K562 (cell line): ENCODE results near the gene C10orf95. TPM values are rescaled to one million over a fixed set of nuclear protein-coding genes. Genes with fewer than 3 reads are reported as not detected.

Experiments
- ARID1B ChIP-seq: fragments of 450-650 bp; IDR thresholded peaks from 2 replicates; pipeline ENCODE4 v1.6.1; 2016; ENCODE audit warnings: antibody characterized with exemption, mild to moderate bottlenecking, inconsistent platforms
- ARID2 ChIP-seq: fragments of 450-650 bp; IDR thresholded peaks from 2 replicates; pipeline ENCODE4 v1.6.1; 2017; ENCODE audit warnings: antibody characterized with exemption, mild to moderate bottlenecking
- CEBPG ChIP-seq, 3 experiments: fragments of 200-800 bp in 1 of 3; sonication (Bioruptor generic) in 1 of 3; sonication (generic) in 1 of 3; formaldehyde crosslinking in 1 of 3; IDR thresholded peaks in 2 of 3; conservative IDR thresholded peaks in 1 of 3; 2 replicates each; pipeline versions ENCODE4 v1.6.1 to v1.8.0; 2016 to 2022; ENCODE audit warnings: missing compliant biosample characterization in 2 of 3, missing genetic modification characterization in 2 of 3, mild to moderate bottlenecking in 1 of 3, missing genetic modification reagents in 1 of 3
- JUN ChIP-seq, 2 experiments: sonication (generic) in 1 of 2; formaldehyde crosslinking in 1 of 2; IDR thresholded peaks; 2 replicates each; pipeline versions ENCODE4 v1.6.1 to v1.8.0; 2012 to 2022; ENCODE audit warnings: borderline replicate concordance in 2 of 2, mild to moderate bottlenecking in 2 of 2, improper control_type of control experiment in 1 of 2, low read depth in 1 of 2, low read length in 1 of 2, missing genetic modification reagents in 1 of 2
- KAT7 ChIP-seq: sonication (generic); formaldehyde crosslinking; IDR thresholded peaks from 2 replicates; pipeline ENCODE4 v1.8.0; 2022; ENCODE audit warnings: missing genetic modification reagents, mild to moderate bottlenecking, borderline replicate concordance
- KDM1A ChIP-seq, 2 experiments: fragments of 450-650 bp; IDR thresholded peaks; 2 replicates each; pipeline ENCODE4 v1.6.1; 2016; ENCODE audit warnings: mild to moderate bottlenecking in 2 of 2
- KLF16 ChIP-seq: IDR thresholded peaks from 2 replicates; pipeline ENCODE4 v1.6.1; 2016; ENCODE audit warnings: antibody characterized with exemption
- RNF2 ChIP-seq: sonication (generic); IDR thresholded peaks from 2 replicates; pipeline ENCODE4 v1.6.1; 2016
- ZNF77 ChIP-seq: fragments of 250-450 bp; sonication (Bioruptor Pico); IDR thresholded peaks from 2 replicates; pipeline ENCODE4 v1.5.0; 2020
- polyA plus RNA-seq, 8 experiments: library from polyadenylated mRNA; depleted of rRNA in 4 of 8; stranded (reverse) in 5 of 8; unstranded in 3 of 8; fragments of >200 nt; fragmentation: Nextera tagmentation in 2 of 8; fragmentation: Illumina TruSeq in 1 of 8; extraction: Ambion mirVana in 2 of 8; extraction: Trizol in 1 of 8; gene quantifications; 2 replicates each; pipeline versions ENCODE4 v1.2.1 to v1.2.3, GENCODE V29; 2011 to 2014; ENCODE audit warnings: inconsistent platforms in 1 of 8, missing spikeins in 1 of 8
- total RNA-seq, 7 experiments: library from RNA; depleted of rRNA in 6 of 7; stranded (reverse); fragments of >200 nt in 6 of 7; fragmentation: Illumina TruSeq in 2 of 7; extraction: Trizol in 2 of 7; gene quantifications; 2 replicates each; pipeline versions ENCODE4 v1.2.1 to v1.2.3, GENCODE V29; 2011 to 2021; ENCODE audit warnings: low replicate concordance in 1 of 7
- TF ChIP-seq, protein P1 (sequence below): fragments of 450-650 bp; IDR thresholded peaks from 2 replicates; pipeline ENCODE4 v1.6.1; 2017; ENCODE audit warnings: antibody characterized with exemption
- TF ChIP-seq, protein P2 (sequence below), 2 experiments: IDR thresholded peaks; 2 replicates each; pipeline ENCODE4 v1.6.1; 2012; ENCODE audit warnings: improper control_type of control experiment in 2 of 2, low read depth in 2 of 2, low read length in 2 of 2, borderline replicate concordance in 1 of 2
- TF ChIP-seq, protein P3 (sequence below), 2 experiments: fragments of 450-650 bp; IDR thresholded peaks; 2 replicates each; pipeline ENCODE4 v1.6.1; 2016
- TF ChIP-seq, protein P4 (sequence below), 2 experiments: fragments of 450-650 bp in 1 of 2; sonication (generic) in 1 of 2; formaldehyde crosslinking in 1 of 2; IDR thresholded peaks in 1 of 2; conservative IDR thresholded peaks in 1 of 2; 2 replicates each; pipeline versions ENCODE4 v1.6.1 to v1.8.1; 2016 to 2023; ENCODE audit warnings: mild to moderate bottlenecking in 2 of 2, moderate library complexity in 2 of 2, inconsistent platforms in 1 of 2, missing genetic modification reagents in 1 of 2
- TF ChIP-seq, protein P5 (sequence below): fragments of 450-650 bp; IDR thresholded peaks from 2 replicates; pipeline ENCODE4 v1.6.1; 2016
- TF ChIP-seq, protein P6 (sequence below): fragments of 250-450 bp; sonication (Bioruptor Pico); IDR thresholded peaks from 2 replicates; pipeline ENCODE4 v1.4.0; 2020; ENCODE audit warnings: mild to moderate bottlenecking, moderate library complexity, borderline replicate concordance

Gene C10orf95
- total and polyA plus RNA-seq, 9 of the 15 experiments (the other 6 are each of a cell fraction or from before 2014, with no cell fraction given) = 0.03 to 0.41 (median 0.17) TPM; not detected in 1

DNA sequence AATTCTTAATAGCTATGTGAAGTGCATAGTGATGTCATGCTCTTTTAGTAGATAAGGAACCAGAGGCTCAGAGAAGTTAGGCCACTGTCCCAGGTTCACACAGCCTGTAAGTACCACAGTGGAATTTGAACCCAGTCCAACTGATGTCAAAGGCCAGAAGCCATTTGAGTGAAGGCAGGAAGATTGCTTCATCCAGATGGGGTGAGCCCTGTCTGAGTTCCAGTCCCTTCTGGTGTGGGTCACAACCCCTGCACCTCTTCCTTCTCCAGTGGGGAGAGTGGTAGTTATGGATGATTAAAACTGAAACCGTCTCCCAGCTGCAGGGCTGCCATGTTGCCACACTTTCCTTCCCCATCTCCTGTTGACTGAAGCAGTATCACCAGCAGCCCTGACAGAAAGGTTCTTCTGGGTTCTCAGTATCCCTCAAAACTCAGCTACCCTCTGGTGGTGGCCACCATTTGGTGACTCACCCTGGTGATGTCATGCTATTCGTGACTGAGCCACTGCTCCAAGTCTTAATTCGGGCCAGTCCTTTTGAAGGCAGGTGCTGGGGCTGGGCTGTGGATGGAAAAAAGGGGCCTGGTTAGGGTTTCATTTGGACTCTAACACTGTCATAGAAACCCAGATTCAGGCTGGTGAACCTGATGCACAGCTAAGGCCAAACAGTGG, 1.5 kb upstream of the C10orf95 start (continued):
- TF ChIP-seq, protein P1, sequence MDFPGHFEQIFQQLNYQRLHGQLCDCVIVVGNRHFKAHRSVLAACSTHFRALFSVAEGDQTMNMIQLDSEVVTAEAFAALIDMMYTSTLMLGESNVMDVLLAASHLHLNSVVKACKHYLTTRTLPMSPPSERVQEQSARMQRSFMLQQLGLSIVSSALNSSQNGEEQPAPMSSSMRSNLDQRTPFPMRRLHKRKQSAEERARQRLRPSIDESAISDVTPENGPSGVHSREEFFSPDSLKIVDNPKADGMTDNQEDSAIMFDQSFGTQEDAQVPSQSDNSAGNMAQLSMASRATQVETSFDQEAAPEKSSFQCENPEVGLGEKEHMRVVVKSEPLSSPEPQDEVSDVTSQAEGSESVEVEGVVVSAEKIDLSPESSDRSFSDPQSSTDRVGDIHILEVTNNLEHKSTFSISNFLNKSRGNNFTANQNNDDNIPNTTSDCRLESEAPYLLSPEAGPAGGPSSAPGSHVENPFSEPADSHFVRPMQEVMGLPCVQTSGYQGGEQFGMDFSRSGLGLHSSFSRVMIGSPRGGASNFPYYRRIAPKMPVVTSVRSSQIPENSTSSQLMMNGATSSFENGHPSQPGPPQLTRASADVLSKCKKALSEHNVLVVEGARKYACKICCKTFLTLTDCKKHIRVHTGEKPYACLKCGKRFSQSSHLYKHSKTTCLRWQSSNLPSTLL = no peak
- TF ChIP-seq, protein P2, sequence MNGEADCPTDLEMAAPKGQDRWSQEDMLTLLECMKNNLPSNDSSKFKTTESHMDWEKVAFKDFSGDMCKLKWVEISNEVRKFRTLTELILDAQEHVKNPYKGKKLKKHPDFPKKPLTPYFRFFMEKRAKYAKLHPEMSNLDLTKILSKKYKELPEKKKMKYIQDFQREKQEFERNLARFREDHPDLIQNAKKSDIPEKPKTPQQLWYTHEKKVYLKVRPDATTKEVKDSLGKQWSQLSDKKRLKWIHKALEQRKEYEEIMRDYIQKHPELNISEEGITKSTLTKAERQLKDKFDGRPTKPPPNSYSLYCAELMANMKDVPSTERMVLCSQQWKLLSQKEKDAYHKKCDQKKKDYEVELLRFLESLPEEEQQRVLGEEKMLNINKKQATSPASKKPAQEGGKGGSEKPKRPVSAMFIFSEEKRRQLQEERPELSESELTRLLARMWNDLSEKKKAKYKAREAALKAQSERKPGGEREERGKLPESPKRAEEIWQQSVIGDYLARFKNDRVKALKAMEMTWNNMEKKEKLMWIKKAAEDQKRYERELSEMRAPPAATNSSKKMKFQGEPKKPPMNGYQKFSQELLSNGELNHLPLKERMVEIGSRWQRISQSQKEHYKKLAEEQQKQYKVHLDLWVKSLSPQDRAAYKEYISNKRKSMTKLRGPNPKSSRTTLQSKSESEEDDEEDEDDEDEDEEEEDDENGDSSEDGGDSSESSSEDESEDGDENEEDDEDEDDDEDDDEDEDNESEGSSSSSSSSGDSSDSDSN (IDR thresholded peaks at IDR 0.05; ENCODE audit: borderline replicate concordance in 1 of 2, low read depth in 2 of 2, low read length in 2 of 2) = no peak
- TF ChIP-seq KAT7 (CRISPR knock-in tag) (no peak), JUN (IDR thresholded peaks at IDR 0.05; ENCODE audit: borderline replicate concordance, low read depth, low read length) (peak; percentile 96), JUN (CRISPR knock-in tag; IDR thresholded peaks at IDR 0.05; ENCODE audit: borderline replicate concordance) (peak; percentile 88), RNF2 (no peak), ARID2 (no peak), CEBPG (CRISPR knock-in tag; IDR thresholded peaks at IDR 0.05) (peak; percentile 56; the same call in 1 of the 2 replicates), CEBPG (tag; conservative IDR thresholded peaks at IDR 0.05 in 1 of 2, IDR thresholded peaks at IDR 0.05 in 1 of 2) (peak; percentile 13 to 74; a peak in 2 of 4 replicates), ZNF77 (CRISPR knock-in tag) (no peak), ARID1B (peak; percentile 57), KLF16 (no peak), KDM1A (IDR thresholded peaks at IDR 0.05) (peak; percentile 51 to 53; a peak in 3 of 4 replicates)
- TF ChIP-seq, protein P3, sequence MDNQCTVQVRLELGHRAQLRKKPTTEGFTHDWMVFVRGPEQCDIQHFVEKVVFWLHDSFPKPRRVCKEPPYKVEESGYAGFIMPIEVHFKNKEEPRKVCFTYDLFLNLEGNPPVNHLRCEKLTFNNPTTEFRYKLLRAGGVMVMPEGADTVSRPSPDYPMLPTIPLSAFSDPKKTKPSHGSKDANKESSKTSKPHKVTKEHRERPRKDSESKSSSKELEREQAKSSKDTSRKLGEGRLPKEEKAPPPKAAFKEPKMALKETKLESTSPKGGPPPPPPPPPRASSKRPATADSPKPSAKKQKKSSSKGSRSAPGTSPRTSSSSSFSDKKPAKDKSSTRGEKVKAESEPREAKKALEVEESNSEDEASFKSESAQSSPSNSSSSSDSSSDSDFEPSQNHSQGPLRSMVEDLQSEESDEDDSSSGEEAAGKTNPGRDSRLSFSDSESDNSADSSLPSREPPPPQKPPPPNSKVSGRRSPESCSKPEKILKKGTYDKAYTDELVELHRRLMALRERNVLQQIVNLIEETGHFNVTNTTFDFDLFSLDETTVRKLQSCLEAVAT (IDR thresholded peaks at IDR 0.05) = no peak
- TF ChIP-seq, protein P4, sequence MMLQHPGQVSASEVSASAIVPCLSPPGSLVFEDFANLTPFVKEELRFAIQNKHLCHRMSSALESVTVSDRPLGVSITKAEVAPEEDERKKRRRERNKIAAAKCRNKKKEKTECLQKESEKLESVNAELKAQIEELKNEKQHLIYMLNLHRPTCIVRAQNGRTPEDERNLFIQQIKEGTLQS (IDR thresholded peaks at IDR 0.05) = peak; percentile 99
- TF ChIP-seq, protein P4 (CRISPR knock-in tag; conservative IDR thresholded peaks at IDR 0.05) = peak; percentile 89
- TF ChIP-seq, protein P5, sequence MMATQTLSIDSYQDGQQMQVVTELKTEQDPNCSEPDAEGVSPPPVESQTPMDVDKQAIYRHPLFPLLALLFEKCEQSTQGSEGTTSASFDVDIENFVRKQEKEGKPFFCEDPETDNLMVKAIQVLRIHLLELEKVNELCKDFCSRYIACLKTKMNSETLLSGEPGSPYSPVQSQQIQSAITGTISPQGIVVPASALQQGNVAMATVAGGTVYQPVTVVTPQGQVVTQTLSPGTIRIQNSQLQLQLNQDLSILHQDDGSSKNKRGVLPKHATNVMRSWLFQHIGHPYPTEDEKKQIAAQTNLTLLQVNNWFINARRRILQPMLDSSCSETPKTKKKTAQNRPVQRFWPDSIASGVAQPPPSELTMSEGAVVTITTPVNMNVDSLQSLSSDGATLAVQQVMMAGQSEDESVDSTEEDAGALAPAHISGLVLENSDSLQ = peak; percentile 38
- TF ChIP-seq, protein P6, sequence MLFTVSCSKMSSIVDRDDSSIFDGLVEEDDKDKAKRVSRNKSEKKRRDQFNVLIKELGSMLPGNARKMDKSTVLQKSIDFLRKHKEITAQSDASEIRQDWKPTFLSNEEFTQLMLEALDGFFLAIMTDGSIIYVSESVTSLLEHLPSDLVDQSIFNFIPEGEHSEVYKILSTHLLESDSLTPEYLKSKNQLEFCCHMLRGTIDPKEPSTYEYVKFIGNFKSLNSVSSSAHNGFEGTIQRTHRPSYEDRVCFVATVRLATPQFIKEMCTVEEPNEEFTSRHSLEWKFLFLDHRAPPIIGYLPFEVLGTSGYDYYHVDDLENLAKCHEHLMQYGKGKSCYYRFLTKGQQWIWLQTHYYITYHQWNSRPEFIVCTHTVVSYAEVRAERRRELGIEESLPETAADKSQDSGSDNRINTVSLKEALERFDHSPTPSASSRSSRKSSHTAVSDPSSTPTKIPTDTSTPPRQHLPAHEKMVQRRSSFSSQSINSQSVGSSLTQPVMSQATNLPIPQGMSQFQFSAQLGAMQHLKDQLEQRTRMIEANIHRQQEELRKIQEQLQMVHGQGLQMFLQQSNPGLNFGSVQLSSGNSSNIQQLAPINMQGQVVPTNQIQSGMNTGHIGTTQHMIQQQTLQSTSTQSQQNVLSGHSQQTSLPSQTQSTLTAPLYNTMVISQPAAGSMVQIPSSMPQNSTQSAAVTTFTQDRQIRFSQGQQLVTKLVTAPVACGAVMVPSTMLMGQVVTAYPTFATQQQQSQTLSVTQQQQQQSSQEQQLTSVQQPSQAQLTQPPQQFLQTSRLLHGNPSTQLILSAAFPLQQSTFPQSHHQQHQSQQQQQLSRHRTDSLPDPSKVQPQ (CRISPR knock-in tag) = no peak
